IPS-18c (cell line): Measurements from ENCODE around the gene IMMP2L.

Experiments used
- H3K4me3 ChIP-seq: 2 replicates; pipeline ENCODE4 v1.7.0; 2013; ENCODE audit warnings: low read depth, mild to moderate bottlenecking, low read length, moderate library complexity; ENCODE audit not compliant: insufficient read depth
- H3K9me3 ChIP-seq: one replicate; pipeline ENCODE4 v1.6.1; 2013; ENCODE audit warnings: mild to moderate bottlenecking, low read length, moderate library complexity; ENCODE audit not compliant: control insufficient read depth, insufficient read depth

IMMP2L gene

GRCh38 chr7:111242141-111242755, 320.0 kb downstream of the IMMP2L start:
- H3K9me3 ChIP-seq, result no peaks in the 10 kb centered on the region
- H3K4me3 ChIP-seq, result no peak overlapping the region

DNA sequence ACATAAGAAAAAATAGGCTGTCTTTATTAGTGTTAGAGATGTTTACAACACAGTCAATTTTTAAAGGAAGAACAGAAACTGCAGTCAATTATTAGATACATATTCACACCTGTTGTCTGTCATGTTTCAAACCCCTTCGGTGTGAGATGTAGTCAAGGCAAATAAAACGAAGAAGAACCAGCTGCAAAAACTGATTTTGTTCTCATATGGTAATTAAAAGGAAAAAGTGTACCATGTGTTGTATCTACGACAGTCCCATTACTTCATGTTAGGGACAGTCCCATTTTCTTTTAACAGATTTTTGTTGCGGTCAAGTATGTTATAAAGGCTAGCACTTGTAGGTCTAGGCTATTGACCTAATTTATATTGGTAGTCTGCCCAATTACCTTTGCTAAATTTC, 321.9 kb downstream of the IMMP2L start:
- Histone ChIP-seq H3K9me3 (no peaks in the 10 kb centered on the region), H3K4me3 (no peak overlapping the region)

GRCh38 chr7:111239437-111239836, 322.9 kb downstream of the IMMP2L start:
- no peak overlapping the region for H3K4me3 ChIP-seq
- H3K9me3 ChIP-seq, result no peaks in the 10 kb centered on the region

GRCh38 chr7:111238886-111239285, 323.4 kb downstream of the IMMP2L start:
- H3K4me3 ChIP-seq, result no peak overlapping the region
- H3K9me3 ChIP-seq, result no peaks in the 10 kb centered on the region

GRCh38 chr7:111235709-111236108, 326.6 kb downstream of the IMMP2L start:
- Histone ChIP-seq H3K4me3 (no peak overlapping the region), H3K9me3 (no peaks in the 10 kb centered on the region)

GRCh38 chr7:111232249-111233084, 329.8 kb downstream of the IMMP2L start:
- no peaks in the 10 kb centered on the region for H3K9me3 ChIP-seq
- no peak overlapping the region for H3K4me3 ChIP-seq

- no peak overlapping the region for H3K4me3 ChIP-seq
- H3K9me3 ChIP-seq, result no peaks in the 10 kb centered on the region
Observed at GRCh38 chr7:111229916-111230315, 332.4 kb downstream of the IMMP2L start.

- no peak overlapping the region for H3K4me3 ChIP-seq
- H3K9me3 ChIP-seq, result no peaks in the 10 kb centered on the region
Observed at GRCh38 chr7:111229181-111229740, 333.0 kb downstream of the IMMP2L start.

DNA sequence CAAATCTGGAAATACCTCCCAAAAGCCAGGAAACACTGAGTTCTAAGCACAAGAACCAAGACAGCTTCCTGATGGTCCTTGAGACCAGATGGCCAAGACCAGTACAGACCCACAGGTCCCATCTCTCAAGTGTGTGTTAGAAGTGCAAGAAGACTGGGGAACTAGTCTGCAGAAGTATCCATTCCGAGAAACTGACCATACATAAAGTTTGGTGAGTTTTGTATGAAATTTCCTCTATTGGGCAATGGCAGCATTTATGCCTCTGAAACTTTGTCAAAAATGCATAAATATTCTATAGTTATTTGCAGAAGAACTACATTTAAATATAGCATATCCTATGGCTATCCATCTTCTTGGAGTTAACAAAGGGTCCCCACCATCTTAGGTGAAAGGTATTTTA, 333.9 kb downstream of the IMMP2L start:
- no peak overlapping the region for H3K4me3 ChIP-seq
- H3K9me3 ChIP-seq, result no peaks in the 10 kb centered on the region

- H3K4me3 ChIP-seq, result no peak overlapping the region
Observed at GRCh38 chr7:111226800-111227199, 335.5 kb downstream of the IMMP2L start.

GRCh38 chr7:111224354-111225231, 337.7 kb downstream of the IMMP2L start:
- no peaks in the 10 kb centered on the region for H3K9me3 ChIP-seq
- H3K4me3 ChIP-seq, result no peak overlapping the region

More at GRCh38 chr7:111226800-111227199, 335.5 kb downstream of the IMMP2L start:
- H3K9me3 ChIP-seq, result no peaks in the 10 kb centered on the region

DNA sequence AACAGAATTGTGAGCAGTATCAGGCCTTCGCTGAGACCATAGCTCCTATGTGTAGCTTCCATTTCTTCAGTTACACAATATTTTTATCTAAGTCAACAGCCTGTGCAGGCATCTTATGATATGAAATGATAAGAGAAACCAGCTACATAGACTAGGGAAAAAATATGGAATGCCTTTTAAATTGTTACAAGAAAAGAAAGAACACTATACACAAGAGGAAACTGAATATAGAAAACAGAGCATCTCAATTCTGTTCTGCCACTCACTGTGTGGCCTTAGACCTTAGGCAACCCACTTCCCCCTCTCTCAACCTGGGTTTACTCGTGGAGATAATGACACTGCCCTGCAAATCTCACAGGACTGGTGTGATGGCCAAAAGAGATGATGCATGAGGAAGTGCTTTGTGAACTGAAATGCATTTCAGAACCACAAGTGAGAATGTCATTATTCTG, 338.5 kb downstream of the IMMP2L start:
- H3K4me3 ChIP-seq, result no peak overlapping the region
- H3K9me3 ChIP-seq, result no peaks in the 10 kb centered on the region

- Histone ChIP-seq H3K4me3 (no peak overlapping the region), H3K9me3 (no peaks in the 10 kb centered on the region)
Observed at GRCh38 chr7:111215550-111215949, 346.7 kb downstream of the IMMP2L start.

DNA sequence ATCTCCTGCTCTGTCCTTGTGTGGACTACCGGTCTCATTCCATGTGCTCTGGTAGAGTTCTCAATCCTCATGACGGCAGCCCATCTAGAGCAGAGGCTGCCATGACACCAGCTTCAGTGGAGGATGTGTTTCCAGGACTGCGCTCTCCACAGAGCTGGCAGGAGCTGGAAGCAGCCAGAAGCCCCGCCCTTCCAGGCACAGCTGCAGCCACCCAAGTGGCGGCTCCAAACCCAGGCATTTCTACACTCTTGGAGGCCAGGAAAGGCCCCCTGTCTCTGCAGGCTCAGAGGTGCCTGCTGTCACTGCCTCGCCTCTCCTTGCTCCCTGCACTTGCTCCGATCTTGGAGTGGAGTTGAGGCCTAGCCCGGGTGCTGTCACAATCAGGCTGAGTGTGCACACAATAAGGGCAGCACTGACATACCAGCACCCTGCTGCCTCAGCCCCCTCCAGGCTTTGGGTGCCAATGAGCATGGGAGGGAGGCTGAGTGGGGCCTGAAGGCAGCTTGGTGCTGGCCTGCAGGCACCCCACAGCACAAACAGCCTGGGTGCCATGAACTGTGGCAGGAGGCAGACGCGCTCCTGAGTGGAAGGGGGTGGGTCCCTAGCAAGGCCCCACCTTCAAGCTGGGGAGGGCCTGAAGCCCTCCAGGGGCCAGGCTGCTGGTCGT, 349.3 kb downstream of the IMMP2L start:
- no peak overlapping the region for H3K4me3 ChIP-seq
- no peaks in the 10 kb centered on the region for H3K9me3 ChIP-seq

GRCh38 chr7:111210996-111211395, 351.3 kb downstream of the IMMP2L start:
- Histone ChIP-seq H3K9me3 (no peaks in the 10 kb centered on the region), H3K4me3 (no peak overlapping the region)

DNA sequence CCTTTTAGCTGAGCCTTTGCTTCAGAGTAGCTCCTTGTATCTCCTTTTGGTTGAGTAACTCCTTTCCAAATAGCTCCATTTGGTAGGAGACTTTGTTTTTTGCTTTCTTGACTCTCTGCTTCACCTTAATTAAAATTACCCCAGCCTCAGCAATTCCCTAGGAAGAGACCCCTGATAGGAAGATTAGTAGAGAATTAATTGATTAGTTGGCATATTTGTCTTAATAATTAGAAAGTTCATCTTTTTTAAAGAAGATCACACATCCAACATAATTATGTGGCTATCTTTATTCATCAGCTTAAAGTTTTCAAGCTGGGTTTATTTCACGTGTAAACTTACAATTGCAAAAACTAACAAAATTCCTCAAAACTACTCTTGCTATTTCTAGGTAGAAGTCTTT, 352.2 kb downstream of the IMMP2L start:
- Histone ChIP-seq H3K4me3 (no peak overlapping the region), H3K9me3 (no peaks in the 10 kb centered on the region)

- Histone ChIP-seq H3K9me3 (no peaks in the 10 kb centered on the region), H3K4me3 (no peak overlapping the region)
Observed at GRCh38 chr7:111205251-111205650, 357.0 kb downstream of the IMMP2L start.
